Measurements from ENCODE around the gene NOC2L.
A peak's percentile ranks its signal among the peaks of the same experiment; 100 is the strongest.

NOC2L gene

DNA sequence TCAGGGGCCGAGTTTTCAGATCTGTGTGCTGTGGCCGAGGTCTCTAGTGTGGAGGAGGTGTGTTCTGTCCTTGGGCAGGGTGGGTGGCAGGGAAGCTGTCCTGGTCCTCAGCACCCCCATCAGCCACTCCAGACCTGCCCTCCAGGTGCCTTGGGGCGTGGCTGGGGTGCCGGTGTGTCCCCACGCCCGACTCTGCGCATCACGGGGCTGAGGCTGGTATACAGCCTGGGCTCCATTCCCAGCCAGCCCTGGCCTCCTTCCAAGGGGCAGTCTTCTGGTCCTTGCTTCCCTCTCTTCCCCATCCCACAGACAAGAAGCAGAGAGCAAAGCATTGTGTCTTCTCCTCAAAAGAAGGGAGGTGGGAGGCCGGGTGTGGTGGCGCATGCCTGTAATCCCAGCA is 31.3 kb downstream of the NOC2L start:
- Histone ChIP-seq H3K4me3 (ENCODE audit: low read length) (no peak overlapping the region), H3K27ac (ENCODE audit: low read length) (no peak overlapping the region), H3K79me2 (ENCODE audit: low read length) (no peaks in the 10 kb centered on the region), H3K27me3 (replicated peaks; ENCODE audit: insufficient read depth, low read length) (peaks cover 89% of the 10 kb centered on the region), H3K9me2 (replicated peaks; ENCODE audit: insufficient read depth, low read length) (no peaks in the 10 kb centered on the region), H3K9ac (ENCODE audit: low read length) (no peak overlapping the region), H3K9me3 (replicated peaks; ENCODE audit: insufficient read depth, low read length) (no peaks in the 10 kb centered on the region), H3K4me1 (ENCODE audit: low read length) (no peaks in the 10 kb centered on the region), H2AFZ (ENCODE audit: low read length) (no peak overlapping the region), H4K20me1 (ENCODE audit: insufficient read depth, low read length) (no peaks in the 10 kb centered on the region), H3K4me2 (ENCODE audit: low read depth, low read length) (no peak overlapping the region), H3F3A (ENCODE audit: insufficient read depth, low read length) (no peaks in the 10 kb centered on the region), H3K36me3 (replicated peaks; ENCODE audit: insufficient read depth, low read length) (no peaks in the 10 kb centered on the region)
- TF ChIP-seq EZH2phosphoT487 (IDR thresholded peaks at IDR 0.05; ENCODE audit: low read length) (no peak), EZH2 (optimal IDR thresholded peaks at IDR 0.05; ENCODE audit: low read depth, low read length) (no peak)
- TF ChIP-seq, protein P1, sequence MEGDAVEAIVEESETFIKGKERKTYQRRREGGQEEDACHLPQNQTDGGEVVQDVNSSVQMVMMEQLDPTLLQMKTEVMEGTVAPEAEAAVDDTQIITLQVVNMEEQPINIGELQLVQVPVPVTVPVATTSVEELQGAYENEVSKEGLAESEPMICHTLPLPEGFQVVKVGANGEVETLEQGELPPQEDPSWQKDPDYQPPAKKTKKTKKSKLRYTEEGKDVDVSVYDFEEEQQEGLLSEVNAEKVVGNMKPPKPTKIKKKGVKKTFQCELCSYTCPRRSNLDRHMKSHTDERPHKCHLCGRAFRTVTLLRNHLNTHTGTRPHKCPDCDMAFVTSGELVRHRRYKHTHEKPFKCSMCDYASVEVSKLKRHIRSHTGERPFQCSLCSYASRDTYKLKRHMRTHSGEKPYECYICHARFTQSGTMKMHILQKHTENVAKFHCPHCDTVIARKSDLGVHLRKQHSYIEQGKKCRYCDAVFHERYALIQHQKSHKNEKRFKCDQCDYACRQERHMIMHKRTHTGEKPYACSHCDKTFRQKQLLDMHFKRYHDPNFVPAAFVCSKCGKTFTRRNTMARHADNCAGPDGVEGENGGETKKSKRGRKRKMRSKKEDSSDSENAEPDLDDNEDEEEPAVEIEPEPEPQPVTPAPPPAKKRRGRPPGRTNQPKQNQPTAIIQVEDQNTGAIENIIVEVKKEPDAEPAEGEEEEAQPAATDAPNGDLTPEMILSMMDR (IDR thresholded peaks at IDR 0.05; ENCODE audit: low read length) = no peak
- DNase-seq = no peak

DNA sequence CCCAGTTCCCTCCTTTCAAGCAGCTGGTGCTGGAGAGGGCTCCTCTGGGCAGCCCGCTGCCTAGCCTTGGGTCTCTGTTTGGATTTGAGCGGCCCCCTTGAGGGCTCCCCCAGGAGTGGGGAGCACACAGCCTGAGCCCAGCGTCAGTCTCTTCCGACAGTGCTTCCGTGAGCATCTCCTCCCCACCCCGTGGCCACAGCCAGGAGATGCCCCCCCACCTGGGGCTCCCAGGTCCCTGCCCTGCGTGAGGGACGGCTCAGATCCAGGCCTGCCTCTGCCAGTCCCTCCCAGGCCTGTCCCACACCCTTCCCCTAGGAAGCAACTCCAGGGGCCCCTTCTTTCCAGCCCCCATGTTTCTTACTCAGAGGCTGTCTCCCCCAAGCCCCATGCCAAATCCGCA is 31.8 kb downstream of the NOC2L start:
- no peak overlapping the region for H3K4me3 ChIP-seq (ENCODE audit: low read length)
- no peak overlapping the region for H3K9ac ChIP-seq (ENCODE audit: low read length)
- H3K4me1 ChIP-seq (ENCODE audit: low read length) = no peaks in the 10 kb centered on the region
- no peaks in the 10 kb centered on the region for H3F3A ChIP-seq (ENCODE audit: insufficient read depth, low read length)
- peaks cover 89% of the 10 kb centered on the region for H3K27me3 ChIP-seq (replicated peaks; ENCODE audit: insufficient read depth, low read length)
- TF ChIP-seq, protein P1 (IDR thresholded peaks at IDR 0.05; ENCODE audit: low read length) = no peak
- H3K36me3 ChIP-seq (replicated peaks; ENCODE audit: insufficient read depth, low read length) = no peaks in the 10 kb centered on the region
- H3K9me2 ChIP-seq (replicated peaks; ENCODE audit: insufficient read depth, low read length) = no peaks in the 10 kb centered on the region
- no peak overlapping the region for H3K4me2 ChIP-seq (ENCODE audit: low read depth, low read length)
- no peak overlapping the region for H2AFZ ChIP-seq (ENCODE audit: low read length)
- no peaks in the 10 kb centered on the region for H4K20me1 ChIP-seq (ENCODE audit: insufficient read depth, low read length)
- no peak overlapping the region for H3K27ac ChIP-seq (ENCODE audit: low read length)
- no peaks in the 10 kb centered on the region for H3K9me3 ChIP-seq (replicated peaks; ENCODE audit: insufficient read depth, low read length)
- DNase-seq = no peak
- no peaks in the 10 kb centered on the region for H3K79me2 ChIP-seq (ENCODE audit: low read length)

DNA sequence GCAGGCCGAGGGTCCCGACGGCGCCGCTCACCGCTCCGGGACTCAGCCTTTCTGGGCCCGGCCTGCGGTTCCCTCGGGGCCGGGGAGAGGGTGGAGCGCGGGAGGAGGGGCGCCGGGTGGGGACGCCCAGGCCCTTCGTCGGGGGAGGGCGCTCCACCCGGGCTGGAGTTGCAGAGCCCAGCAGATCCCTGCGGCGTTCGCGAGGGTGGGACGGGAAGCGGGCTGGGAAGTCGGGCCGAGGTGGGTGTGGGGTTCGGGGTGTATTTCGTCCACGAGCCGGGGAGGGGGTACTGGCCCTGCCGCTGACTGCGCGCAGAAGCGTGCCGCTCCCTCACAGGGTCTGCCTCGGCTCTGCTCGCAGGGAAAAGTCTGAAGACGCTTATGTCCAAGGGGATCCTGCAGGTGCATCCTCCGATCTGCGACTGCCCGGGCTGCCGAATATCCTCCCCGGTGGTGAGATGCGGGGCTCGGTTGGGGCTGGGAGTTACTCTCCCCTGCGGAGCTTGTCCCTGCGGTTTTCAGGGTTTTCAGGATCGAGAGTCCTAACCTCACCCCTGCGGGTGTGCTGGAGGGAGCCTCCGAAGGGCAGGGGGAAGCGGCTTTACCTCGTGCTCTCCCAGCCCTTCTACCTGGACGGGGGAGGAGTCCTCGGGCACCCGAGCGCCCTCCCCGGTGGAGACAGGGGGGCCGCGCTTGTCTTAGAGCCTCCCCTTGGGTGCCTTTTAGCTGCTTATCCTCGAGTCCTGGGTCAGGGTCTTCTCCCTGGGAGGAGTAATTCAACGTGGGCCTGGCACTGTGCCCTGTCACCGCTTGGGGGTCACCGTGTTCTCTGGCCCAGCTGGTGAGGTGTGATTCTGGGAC is 33.3 kb downstream of the NOC2L start:
- no peak overlapping the region for H3K4me3 ChIP-seq (ENCODE audit: low read length)
- H2AFZ ChIP-seq (ENCODE audit: low read length) = no peak overlapping the region
- DNase-seq = no peak
- no peaks in the 10 kb centered on the region for H4K20me1 ChIP-seq (ENCODE audit: insufficient read depth, low read length)
- no peaks in the 10 kb centered on the region; the same call in 1 of the 2 replicates for H3K4me1 ChIP-seq (ENCODE audit: low read length)
- no peak overlapping the region for H3K27ac ChIP-seq (ENCODE audit: low read length)
- H3K79me2 ChIP-seq (ENCODE audit: low read length) = no peaks in the 10 kb centered on the region
- H3K4me2 ChIP-seq (ENCODE audit: low read depth, low read length) = no peak overlapping the region
- no peak overlapping the region for H3K9ac ChIP-seq (ENCODE audit: low read length)
- TF ChIP-seq EZH2phosphoT487 (IDR thresholded peaks at IDR 0.05; ENCODE audit: low read length) (peak; percentile 74; the same call in 1 of the 2 replicates), EZH2 (optimal IDR thresholded peaks at IDR 0.05; ENCODE audit: low read depth, low read length) (peak; percentile 44)
- TF ChIP-seq, protein P1 (IDR thresholded peaks at IDR 0.05; ENCODE audit: low read length) = no peak
- no peaks in the 10 kb centered on the region for H3K9me2 ChIP-seq (replicated peaks; ENCODE audit: insufficient read depth, low read length)
- H3K27me3 ChIP-seq (replicated peaks; ENCODE audit: insufficient read depth, low read length) = peaks cover 90% of the 10 kb centered on the region
- H3K9me3 ChIP-seq (replicated peaks; ENCODE audit: insufficient read depth, low read length) = no peaks in the 10 kb centered on the region
- no peaks in the 10 kb centered on the region for H3K36me3 ChIP-seq (replicated peaks; ENCODE audit: insufficient read depth, low read length)
- H3F3A ChIP-seq (ENCODE audit: insufficient read depth, low read length) = no peaks in the 10 kb centered on the region
